ENCODE data around the gene AKNA.

DNA sequence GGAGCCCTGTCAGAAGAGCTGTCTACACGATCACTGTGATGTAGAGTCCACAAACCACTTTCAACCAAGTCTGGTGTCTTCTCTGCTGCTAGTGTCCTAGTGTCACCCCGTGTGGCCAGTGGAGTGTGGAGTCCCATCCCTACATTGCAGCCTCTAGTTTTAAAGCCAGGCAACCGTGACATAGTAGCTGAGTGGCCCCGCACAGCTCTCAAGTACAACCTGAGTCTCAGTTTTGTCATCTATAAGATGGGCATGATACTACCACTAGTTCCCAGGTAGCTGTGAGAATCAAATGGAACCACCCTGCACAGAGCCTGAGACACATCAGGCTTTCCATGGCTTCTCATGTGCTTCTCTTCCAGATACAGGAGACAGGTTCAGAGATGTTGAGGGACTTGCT lies 43.2 kb upstream of the AKNA start:
- no peak for TF ChIP-seq CTCF (IDR thresholded peaks at IDR 0.05)
- no peak for TF ChIP-seq EZH2phosphoT487 (IDR thresholded peaks at IDR 0.05)
